ENCODE measurements around the gene GPER1. TPM values are rescaled to one million over a fixed set of nuclear protein-coding genes. Genes with fewer than 3 reads are reported as not detected.

Gene GPER1
- total RNA-seq, 2 donors from 2014 or later: 4.6 to 6.9 TPM

DNA sequence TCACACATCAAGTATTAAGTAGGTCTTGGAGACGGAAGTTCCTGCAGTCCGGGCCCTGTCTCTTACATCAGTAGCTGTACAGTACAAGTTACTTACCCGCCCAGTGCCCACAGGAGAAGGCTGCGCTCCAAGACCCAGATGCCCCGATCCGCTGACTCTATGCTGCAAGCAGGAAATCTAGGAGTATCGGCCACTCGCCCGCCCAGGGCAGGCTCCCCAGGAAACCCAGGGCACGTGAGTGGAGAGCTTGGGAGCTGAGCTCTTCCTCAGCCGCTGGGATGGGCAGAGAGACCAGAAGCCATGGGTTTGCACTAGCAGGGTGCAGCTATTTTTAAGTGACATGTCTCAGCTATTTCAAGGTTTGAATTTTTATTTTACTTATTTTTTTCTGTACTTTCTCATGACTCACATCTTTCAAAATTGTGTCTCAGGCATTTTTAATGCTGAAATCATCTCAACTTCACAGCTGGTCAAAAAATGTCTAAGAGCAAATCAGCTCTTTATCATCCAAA is 1.9 kb upstream of the GPER1 start:
- TF ChIP-seq, protein P1, sequence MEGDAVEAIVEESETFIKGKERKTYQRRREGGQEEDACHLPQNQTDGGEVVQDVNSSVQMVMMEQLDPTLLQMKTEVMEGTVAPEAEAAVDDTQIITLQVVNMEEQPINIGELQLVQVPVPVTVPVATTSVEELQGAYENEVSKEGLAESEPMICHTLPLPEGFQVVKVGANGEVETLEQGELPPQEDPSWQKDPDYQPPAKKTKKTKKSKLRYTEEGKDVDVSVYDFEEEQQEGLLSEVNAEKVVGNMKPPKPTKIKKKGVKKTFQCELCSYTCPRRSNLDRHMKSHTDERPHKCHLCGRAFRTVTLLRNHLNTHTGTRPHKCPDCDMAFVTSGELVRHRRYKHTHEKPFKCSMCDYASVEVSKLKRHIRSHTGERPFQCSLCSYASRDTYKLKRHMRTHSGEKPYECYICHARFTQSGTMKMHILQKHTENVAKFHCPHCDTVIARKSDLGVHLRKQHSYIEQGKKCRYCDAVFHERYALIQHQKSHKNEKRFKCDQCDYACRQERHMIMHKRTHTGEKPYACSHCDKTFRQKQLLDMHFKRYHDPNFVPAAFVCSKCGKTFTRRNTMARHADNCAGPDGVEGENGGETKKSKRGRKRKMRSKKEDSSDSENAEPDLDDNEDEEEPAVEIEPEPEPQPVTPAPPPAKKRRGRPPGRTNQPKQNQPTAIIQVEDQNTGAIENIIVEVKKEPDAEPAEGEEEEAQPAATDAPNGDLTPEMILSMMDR (IDR thresholded peaks at IDR 0.05): no peak
- H3K4me3 ChIP-seq: no peak overlapping the region
- H3K9me3 ChIP-seq: no peaks in the 10 kb centered on the region
- no peaks in the 10 kb centered on the region for H3K36me3 ChIP-seq
- DNase-seq (ENCODE audit: low spot score): no peak
- no peak overlapping the region for H3K27ac ChIP-seq
- H3K27me3 ChIP-seq: no peaks in the 10 kb centered on the region
- peaks cover 0 to 48% of the 10 kb centered on the region in 2 donors for H3K4me1 ChIP-seq

DNA sequence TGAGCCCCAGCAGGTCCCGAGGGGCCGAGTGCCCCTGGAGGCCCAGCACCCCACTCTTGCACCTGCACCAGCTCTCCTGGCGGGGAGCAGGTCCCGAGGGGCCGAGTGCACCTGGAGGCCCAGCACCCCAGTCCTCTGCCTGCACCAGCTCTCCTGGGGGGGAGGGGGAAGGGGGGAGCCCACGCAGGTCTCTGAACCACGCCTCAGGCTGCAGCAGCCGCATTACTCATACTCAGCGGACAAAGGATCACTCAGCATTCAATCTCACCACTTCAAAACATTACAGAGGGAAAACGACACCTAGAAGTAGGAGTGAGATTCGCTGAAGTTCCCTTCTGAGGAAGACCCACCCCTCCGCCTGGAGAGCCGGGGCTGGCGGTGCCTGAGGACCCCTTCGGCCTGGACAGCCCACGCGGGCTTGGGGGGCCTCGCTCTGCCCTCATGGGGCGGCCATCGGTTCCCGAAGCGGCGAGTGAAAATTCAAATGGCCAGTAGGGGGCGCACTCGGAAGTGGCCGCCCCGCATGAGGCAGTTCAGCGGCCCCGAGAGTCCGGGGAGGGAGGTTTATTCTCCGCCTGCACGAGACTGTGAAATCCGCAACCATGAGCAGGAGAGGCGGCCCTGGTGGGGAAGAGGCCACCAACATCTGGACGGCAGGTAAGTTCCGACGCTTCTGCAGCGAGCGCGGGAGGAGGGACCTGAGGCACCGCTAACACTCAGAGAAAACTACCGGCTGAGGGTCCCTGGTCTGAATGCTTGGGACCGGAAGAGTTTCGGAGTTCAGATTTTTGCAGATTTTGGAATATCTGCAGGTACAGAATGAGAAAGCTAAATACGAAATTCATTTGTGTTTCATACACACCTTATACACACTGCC is 1.1 kb upstream of the GPER1 start:
- TF ChIP-seq, protein P1 (IDR thresholded peaks at IDR 0.05): peak; percentile 51 to 97
- H3K4me1 ChIP-seq: peaks cover 0 to 39% of the 10 kb centered on the region in 2 donors
- H3K27ac ChIP-seq: peak overlapping the region in 1 of 2 donors; percentile 66
- no peaks in the 10 kb centered on the region for H3K9me3 ChIP-seq
- DNase-seq (ENCODE audit: low spot score): peak; percentile 77
- H3K4me3 ChIP-seq: peak overlapping the region; percentile 13 to 53
- peaks cover 4% of the 10 kb centered on the region for H3K36me3 ChIP-seq
- no peaks in the 10 kb centered on the region for H3K27me3 ChIP-seq

DNA sequence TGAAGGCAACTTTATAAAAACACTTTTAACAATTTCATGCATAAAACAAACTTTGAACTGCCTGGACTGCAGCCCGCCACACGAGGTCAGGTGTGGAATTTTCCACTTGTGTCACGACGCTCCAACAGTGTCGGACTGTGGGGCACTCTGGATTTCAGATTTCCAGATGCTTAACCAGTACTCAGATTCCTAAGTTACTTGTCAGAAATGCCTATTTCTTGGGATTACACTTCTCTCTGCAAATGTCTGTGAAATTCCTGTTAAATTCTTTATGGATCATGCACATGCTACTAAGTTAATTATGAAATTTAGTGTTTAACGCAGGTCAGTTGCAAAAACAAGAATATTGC is 473 bp upstream of the GPER1 start:
- TF ChIP-seq, protein P1 (IDR thresholded peaks at IDR 0.05): no peak
- Histone ChIP-seq H3K27ac (peak overlapping the region; percentile 66 to 78), H3K4me3 (peak overlapping the region; percentile 29 to 53), H3K4me1 (peaks cover 0 to 33% of the 10 kb centered on the region in 2 donors), H3K36me3 (peaks cover 10% of the 10 kb centered on the region), H3K27me3 (no peaks in the 10 kb centered on the region), H3K9me3 (no peaks in the 10 kb centered on the region)
- no peak for DNase-seq (ENCODE audit: low spot score)

DNA sequence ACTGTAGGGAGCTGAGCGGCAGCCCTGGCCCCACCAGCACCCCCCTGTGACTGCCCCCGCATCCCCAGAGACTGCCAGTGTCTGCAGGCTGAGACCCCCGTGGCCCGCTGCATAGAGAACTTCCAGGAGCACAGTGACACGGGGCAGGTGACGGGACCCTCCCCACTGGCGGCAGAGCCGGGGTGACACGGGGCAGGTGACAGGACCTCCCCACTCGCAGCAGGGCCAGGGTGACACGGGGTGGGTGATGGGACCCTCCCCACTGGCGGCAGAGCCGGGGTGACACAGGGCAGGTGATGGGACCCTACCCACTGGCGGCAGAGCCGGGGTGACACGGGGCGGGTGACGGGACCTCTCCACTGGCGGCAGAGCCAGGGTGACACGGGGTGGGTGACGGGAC is 2.3 kb downstream of the GPER1 start:
- no peak for DNase-seq (ENCODE audit: low spot score)
- no peaks in the 10 kb centered on the region for H3K9me3 ChIP-seq
- TF ChIP-seq, protein P1 (IDR thresholded peaks at IDR 0.05): no peak

DNA sequence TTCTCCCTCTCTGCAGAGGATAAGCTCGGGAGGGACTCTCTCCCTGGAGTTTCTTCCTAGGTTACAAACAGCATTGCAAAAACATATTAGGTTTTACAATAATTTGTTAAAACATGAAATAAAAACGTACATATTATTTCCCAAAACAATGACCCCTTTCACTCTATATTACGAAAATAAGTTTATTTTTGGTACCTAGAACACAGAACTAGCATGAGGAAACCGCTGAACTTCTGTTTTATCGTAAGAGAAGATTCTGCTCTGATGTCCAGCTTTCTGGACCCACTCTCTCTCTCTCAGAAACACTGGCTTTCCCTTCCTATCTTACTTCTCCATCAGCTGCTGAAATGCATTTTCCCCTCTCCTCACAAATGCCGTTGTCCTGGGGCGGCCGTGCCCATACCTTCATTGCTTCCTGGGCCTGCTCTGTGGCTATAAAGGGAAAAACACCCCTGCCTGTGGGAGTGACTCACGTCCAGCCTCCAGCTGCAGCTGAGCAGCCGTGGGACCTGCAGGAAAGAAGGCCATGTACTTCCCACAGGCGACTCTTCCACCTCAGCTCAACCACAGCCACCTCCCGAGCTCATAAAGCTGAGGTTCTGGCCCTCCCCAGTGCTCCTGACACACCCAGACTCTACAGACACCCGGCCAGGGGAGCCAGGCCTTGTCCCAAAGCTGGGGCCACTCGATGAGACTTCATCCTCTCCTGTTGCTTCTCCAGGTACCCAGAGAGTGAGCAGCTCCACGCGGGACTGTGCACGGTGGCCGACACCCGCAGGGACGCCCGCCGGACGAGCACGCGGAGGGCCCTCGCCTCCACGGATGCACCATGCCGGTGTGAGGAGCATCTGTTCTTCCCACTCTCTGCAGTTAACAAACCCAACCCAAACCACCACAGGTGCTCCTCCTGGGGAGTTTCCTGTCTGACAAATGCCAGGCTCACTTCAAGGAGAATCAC is 3.1 kb downstream of the GPER1 start:
- H3K4me3 ChIP-seq: no peak overlapping the region
- no peak overlapping the region for H3K27ac ChIP-seq
- H3K9me3 ChIP-seq: no peaks in the 10 kb centered on the region
- peaks cover 0 to 38% of the 10 kb centered on the region in 2 donors for H3K4me1 ChIP-seq
- DNase-seq (ENCODE audit: low spot score): no peak
- TF ChIP-seq, protein P1 (IDR thresholded peaks at IDR 0.05): no peak
- H3K36me3 ChIP-seq: peaks cover 14% of the 10 kb centered on the region
- H3K27me3 ChIP-seq: no peaks in the 10 kb centered on the region

More for the DNA sequence above, 2.3 kb downstream of the GPER1 start:
- H3K27ac ChIP-seq: no peak overlapping the region
- peaks cover 0 to 33% of the 10 kb centered on the region in 2 donors for H3K4me1 ChIP-seq
- no peak overlapping the region for H3K4me3 ChIP-seq
- no peaks in the 10 kb centered on the region for H3K27me3 ChIP-seq
- peaks cover 14% of the 10 kb centered on the region for H3K36me3 ChIP-seq
